GM03348 (cell line): Measurements from ENCODE around the gene ERGIC1.
"Not testable (repeated sequence)": the region's sequence is repeated elsewhere in the genome, so short reads cannot be mapped to it uniquely, and the experiment has no call there.

Source experiments
- DNase-seq: peaks from one replicate; pipeline ENCODE4 v3.0.0; 2012; ENCODE audit warnings: low spot score

ERGIC1 gene

GRCh38 chr5:172830275-172830799 is 3.7 kb upstream of the ERGIC1 start:
- no peak for DNase-seq

DNA sequence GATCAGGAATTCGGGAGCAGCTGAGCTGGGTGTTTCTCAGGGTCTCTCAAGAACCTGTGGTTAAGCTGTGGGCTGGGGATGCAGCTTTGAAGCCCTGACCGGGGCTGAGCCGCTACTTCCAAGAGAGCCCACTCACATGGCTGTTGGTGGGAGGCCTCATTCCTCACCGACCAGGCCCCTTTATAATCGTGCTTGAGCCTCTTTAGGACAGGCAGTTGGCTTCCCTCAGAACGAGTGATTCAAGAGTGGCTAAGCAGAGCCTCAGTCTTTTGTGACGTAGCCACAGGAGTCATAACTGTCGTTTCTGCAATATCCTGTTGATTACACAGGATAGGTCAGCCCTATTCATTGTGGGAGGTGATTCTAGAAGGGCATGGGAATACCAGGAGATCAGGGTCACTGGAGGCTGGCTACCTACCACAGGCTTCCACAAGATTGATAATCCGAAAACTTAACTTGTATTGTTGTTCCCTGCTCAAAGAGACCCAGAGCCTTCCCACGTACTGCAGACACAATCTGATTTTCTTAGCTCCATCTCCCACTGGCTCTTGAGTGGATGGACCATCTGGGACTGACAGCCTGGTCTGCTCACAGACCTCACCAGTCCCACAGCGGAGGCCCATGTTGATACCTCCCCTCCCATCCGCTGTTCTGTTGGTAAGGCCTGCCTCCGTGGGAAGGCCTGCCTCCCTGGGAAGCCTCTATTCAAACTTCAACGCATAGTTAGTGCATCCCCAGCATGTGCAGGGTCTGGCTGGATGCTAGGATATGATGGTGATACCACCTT is 3.0 kb upstream of the ERGIC1 start:
- peak; percentile 67 for DNase-seq

- no peak for DNase-seq
These were observed 1.4 kb upstream of the ERGIC1 start for GRCh38 chr5:172832383-172833315.

DNA sequence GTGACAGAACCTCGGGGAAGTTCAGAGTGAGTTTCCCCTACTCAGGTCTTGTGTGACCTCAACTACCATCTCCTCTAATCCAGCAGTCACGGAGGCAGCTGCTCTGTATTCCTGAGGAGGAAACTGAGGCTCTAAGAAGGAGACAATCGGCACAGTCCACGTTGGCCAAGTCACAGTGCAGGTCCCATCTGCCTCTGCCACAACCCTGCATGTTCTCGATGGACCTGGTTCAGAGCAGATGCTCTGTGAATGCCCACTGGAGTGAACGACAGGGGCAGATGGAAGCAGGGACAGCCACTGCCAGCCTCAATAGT is 722 bp upstream of the ERGIC1 start:
- DNase-seq = no peak

DNA sequence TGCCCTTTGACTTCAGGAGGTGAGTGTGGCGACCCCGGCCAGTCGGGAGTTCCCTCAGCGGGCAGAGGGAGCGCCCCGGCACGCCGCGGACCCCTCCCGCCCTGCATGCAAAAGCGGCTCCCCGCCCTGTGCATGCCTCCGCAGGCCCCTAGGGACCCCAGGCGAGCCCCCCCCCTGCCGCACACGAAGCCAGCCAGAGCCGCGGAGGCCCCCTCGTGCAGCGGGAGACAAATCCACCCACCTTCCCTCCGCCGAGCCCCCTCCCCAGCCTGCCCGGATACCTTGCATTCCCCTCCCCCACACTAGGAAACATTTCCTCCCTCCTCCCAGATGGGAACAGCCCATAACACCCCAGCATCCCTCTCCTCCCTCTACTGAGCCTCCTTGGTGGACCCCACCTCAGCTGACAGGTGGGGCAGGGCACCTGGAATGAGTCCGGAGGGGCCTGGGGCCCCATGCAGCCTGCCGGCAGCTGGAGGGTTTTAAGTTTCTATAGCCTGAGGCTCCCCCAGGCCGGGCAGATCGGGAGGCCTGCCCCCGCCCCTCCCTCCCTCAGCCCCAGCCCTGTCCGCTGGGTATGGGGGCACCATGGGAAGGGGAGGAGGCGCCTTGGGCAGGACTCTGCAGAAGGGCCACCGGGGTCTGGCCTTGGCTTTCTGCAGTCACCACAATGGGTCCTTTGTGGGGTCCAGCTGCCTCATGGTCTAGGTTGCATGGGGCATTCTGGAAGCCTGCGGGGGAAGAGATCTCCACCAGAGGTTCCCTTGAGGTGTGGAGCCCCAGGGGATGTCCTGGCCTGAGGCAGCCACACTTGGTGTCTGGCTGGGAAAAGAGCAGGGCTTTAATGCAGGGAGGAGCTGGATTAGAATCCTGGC is 601 bp downstream of the ERGIC1 start:
- peak; percentile 55 for DNase-seq

DNA sequence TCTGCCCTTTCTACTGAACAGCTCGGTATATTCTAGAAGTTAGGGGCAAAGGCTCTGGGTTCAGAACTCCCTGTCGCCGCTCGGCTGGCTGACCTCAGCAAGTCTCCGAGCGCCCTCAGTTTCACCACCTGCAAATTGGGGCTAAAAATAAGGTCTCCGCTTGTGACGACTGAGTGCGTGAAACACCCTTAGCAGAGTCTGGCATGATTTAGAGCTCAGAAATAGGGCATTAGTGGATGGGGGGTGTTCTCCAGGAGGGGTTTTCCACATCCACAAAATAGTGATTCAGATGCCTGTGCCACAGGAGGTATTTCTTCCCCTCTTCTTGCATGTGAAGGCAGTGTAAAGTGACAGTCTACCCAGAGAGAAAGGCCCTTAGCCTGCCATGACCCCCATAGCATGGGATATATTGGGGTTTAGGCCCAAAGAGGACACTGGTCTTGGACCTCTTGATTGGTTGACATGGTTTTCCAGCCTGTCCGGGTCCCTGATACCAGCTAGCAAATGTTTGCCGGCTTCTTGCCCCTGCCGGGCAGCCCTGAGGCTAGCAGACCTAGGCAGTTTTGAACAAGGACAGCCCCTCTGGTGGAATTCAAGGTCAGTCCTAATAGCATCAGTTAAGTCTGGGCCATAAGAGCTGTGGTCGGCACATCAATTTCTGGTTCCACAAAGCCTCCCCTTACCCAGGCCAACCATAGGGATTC is 1.4 kb downstream of the ERGIC1 start:
- no peak for DNase-seq

GRCh38 chr5:172835994-172836356 is 1.9 kb downstream of the ERGIC1 start:
- no peak for DNase-seq

DNA sequence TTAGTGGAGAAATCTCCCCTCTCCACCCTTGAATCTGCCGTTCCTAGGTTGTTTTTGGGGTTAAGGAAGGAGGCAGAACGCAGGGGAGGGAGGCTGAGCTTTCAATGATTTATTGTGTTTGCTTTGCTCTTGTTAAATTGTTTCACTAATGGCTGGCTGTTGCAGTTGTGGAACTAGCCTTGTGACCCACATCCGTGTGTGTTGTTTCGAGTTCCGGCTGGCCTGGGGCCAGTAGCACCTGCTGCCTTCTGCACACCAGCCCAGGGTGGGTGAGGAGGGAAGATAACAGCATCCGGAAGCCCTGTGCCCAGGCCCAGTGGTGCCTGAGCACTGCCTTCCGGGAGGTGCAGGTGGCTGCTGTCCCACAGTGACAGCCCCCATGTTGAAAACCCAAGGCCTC is 3.6 kb downstream of the ERGIC1 start:
- no peak for DNase-seq

DNA sequence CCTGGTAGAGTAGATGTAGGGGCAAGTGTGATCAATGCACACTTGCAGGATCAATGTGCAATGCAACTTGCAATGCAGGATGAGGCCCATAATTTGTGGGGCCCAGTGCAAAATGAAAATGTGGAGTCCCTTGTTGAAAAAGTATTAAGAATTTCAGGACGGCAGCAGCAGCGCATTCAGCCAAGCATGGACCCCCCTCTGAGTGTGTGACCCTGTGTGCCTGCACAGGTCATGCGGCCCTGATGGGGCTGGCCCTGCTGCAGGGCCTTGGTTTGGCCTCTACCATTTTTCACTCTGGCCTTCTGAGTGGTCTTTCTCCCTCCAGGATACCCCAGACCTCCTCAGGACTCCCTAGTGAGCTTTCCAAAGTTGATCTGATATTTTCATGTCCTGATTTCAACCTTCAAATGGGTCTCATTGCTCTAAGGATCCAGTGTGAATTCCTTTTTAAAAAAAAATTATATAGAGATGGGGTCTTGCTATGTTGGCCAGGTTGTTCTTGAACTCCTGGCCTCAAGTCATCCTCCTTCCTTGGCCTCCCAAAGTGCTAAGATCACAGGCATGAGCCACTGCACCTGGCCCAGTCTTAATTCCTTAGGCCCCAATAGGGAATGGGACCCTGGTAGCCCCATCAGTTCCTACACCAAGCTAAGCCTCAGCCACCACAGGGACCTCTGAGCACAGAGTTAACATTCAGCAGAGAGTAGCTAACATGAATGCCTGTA is 4.3 kb downstream of the ERGIC1 start:
- no peak for DNase-seq

DNA sequence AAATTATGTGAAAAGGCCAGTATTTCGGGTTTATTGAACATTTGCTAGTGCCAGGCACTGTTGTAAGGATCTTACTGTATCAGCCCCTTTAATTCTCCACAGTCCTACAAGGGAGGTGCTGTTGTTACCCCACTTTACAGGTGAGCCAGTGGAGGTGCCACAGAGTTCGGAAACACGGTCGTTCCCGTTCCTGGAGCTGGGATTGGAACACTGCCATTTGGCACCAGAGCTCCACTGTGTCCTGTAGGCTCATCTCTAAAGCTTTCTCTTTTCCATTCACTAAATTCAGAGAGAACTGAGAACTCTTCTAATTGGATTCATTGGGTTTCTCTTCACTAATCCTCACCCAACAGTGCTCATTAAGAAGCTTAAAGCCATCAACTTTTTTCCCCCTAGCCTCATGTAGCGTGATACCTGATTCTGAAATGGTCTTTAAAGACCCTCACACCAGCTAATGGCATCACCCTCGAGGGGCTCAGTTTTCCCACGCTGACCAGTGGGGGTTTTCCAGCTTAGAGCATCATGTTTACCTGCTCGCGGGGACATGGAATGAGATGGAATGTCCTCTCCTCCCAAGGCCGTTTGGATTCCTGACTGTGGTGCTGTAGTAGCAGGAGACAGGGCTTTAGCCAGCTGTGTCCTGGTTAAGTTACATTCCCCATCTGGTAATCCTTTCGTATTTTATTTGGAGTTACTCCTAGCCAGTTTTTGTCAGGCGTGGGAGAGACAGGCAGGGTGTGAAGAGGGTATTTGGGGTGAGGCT is 5.8 kb downstream of the ERGIC1 start:
- peak; percentile 34 for DNase-seq

GRCh38 chr5:172840432-172841154 is 6.5 kb downstream of the ERGIC1 start:
- DNase-seq = no peak

GRCh38 chr5:172841256-172841655 is 7.2 kb downstream of the ERGIC1 start:
- DNase-seq = no peak

GRCh38 chr5:172843825-172844576 is 9.9 kb downstream of the ERGIC1 start:
- no peak for DNase-seq

GRCh38 chr5:172844577-172844838 is 10.5 kb downstream of the ERGIC1 start:
- DNase-seq = no peak

DNA sequence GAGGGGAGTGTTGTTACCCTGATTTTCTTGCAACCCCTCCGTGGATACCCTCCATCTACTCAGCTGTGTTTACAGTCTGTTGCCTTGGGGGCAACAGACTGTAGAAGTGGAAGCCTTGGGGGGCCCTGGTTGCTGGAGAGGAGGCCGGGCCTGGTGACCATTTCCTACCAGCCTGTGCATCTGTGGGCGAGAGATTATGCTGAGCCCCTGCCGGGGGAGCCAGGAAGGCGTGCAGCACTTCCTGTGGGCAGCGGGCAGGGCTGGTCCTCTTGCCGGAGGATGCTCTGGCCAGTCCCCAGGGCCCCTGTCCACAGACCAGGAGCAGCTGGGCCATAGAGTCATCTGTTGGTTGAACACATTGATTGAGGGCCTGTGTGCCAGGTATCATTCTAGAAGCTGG is 11.1 kb downstream of the ERGIC1 start:
- no peak for DNase-seq

GRCh38 chr5:172845576-172845975 is 11.5 kb downstream of the ERGIC1 start:
- no peak for DNase-seq

GRCh38 chr5:172846249-172846648 is 12.2 kb downstream of the ERGIC1 start:
- no peak for DNase-seq

DNA sequence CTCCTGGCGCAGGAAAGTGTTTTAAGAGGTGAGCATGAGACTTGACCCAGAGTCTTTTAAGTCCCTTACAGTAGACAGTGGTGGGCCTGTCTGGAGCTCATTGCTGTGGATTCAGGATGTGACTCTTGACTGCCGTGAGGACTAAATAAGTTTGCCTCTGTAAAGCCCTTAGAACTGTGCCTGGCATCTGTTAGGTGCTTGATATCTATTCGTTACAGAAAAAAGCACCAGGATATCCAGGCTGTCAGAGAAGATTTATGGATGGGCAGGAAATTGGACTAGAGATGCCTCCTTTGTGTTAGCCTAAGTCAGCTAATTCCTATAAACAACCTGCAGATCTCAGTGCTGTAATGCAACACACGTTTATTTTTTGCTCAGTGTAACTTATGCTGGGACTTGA is 12.6 kb downstream of the ERGIC1 start:
- no peak for DNase-seq

- DNase-seq = not testable (repeated sequence)
These were observed 13.5 kb downstream of the ERGIC1 start for GRCh38 chr5:172847584-172847983.
